Inflammatory macrophage treated with lipopolysaccharide for 4 hours (primary cell): ENCODE data around the gene NECTIN1.
A peak's percentile ranks its signal among the peaks of the same experiment; 100 is the strongest.

Source experiments
- DNase-seq: peaks from one replicate; pipeline ENCODE4 v3.0.0-alpha.2; 2020

The NECTIN1 gene

DNA sequence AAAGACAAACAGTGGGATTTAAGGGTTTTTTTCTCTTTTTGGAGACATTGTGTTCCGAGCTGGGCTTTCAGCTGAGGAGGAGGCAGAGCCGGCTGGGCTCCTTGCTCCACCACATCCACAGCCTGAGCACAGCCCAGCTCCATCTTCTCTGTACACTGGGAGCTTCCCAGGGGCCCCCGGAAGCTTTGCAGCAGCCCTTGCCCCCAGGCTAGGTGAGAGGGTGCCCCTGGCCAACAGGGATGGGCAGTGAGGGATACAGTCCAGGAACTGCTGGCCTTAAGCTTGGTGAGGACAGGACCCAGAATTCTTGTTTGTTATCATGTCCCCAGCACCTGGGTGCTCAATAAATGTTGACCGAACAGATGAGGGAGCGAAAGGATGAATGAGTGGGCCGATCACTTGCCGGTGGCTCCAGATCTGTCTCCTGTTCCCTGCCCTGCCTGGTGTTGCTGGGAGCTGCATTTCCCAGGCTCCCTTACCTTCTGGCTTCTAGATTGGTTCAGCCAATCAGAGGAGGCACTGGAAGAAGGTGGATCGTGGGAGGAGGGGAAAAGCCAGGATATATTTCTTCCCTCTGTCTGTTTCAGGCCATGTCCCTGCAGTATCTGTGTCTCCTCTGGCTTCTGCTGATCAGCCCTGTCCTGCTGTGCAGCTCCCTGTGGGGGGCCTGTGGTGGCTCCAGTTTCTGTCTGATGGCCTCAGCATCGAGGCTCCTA is 26.5 kb upstream of the NECTIN1 start:
- no peak for DNase-seq

GRCh38 chr11:119754656-119755355 is 25.8 kb upstream of the NECTIN1 start:
- DNase-seq, result no peak

DNA sequence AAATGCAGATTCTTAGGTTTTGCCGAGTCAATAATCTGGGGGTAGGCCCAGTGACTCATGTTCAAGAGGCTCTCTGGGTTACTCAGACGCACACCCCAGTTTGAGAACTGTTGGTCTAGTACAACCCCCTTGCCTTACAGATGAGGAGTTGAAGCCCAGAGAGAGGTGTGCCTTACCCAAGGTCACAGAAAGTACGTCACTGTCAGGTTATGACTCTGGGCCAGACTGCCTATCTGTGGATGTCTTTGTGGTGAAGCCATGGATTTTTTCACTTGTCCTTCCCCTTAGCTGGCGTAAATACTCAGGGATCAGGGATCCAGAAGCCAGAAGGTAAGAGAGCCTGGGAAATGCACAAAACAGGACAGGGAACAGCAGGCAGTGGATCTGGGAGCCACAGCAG is 25.2 kb upstream of the NECTIN1 start:
- no peak for DNase-seq

GRCh38 chr11:119752946-119753345 is 23.9 kb upstream of the NECTIN1 start:
- DNase-seq, result no peak

DNA sequence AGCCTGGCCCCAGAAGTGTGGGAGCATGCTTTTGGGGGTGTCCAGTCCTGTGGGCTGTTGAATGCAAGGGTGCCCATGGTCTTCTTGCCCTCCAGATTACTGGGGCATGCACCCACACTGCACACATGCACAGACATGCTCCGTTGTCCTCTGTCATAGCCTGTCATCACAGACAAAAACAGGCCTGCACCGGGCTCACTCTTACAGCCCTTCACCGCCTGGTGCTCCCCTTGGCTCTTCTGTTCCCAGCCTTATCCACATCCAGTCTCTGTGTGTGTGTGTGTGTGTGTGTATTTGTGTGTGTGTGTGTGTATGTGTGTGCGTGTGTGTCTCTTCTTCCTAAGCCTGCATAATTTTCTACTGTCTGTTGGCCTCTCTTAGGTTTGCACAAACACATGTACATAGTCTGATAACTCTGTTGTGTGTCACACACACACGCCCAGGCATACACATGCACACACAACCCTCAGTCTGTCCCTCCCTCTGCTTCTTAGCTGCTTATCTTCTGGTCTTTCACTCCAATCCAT is 23.4 kb upstream of the NECTIN1 start:
- no peak for DNase-seq

DNA sequence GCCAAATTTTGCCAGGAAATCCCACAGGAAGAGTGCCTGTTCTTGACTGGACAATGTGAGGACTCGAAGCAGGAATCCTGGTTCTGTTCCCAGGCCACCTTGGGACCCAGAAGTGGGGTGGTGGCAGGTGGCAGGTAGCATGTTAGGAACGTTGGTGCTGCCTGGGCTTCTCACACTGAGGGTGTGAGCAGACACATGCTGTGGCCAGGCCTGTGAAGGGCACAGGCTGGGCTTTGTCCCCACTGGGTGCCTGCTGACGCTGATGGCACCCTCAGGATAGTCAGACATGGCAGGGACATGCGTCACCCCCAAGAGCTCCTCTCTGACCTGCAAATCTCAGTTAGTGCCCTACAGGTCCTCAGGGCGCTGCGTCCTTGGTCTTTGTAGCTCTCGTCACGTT is 21.1 kb upstream of the NECTIN1 start:
- no peak for DNase-seq

GRCh38 chr11:119749006-119749565 is 20.1 kb upstream of the NECTIN1 start:
- no peak for DNase-seq

- no peak for DNase-seq
These were observed 19.1 kb upstream of the NECTIN1 start for GRCh38 chr11:119747868-119748660.

- no peak for DNase-seq
These were observed 17.0 kb upstream of the NECTIN1 start for GRCh38 chr11:119745776-119746535.

DNA sequence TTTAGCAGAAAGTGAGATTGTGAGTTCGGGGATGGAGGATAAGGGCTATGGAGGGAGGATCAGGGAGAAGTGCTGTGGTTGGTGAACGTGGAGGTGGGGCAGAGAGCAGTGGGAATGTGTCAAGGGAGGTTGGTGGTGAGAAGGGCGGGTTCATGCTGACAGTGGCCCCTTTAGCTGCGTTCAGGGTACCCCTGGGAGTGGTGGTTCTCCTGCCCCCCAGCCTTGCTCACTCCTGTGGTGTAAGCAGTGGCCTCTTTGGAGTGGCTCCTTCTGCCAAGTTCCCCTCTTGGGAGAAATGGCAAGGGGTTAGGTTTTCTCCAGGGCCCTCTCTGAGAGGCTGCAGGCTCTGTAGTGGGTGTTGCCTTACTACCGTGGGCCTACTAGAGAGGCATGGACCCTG is 16.1 kb upstream of the NECTIN1 start:
- DNase-seq, result no peak

GRCh38 chr11:119744577-119744976 is 15.6 kb upstream of the NECTIN1 start:
- no peak for DNase-seq

GRCh38 chr11:119743006-119743405 is 14.0 kb upstream of the NECTIN1 start:
- no peak for DNase-seq

- DNase-seq, result no peak
These were observed 13.4 kb upstream of the NECTIN1 start for GRCh38 chr11:119742263-119742861.

DNA sequence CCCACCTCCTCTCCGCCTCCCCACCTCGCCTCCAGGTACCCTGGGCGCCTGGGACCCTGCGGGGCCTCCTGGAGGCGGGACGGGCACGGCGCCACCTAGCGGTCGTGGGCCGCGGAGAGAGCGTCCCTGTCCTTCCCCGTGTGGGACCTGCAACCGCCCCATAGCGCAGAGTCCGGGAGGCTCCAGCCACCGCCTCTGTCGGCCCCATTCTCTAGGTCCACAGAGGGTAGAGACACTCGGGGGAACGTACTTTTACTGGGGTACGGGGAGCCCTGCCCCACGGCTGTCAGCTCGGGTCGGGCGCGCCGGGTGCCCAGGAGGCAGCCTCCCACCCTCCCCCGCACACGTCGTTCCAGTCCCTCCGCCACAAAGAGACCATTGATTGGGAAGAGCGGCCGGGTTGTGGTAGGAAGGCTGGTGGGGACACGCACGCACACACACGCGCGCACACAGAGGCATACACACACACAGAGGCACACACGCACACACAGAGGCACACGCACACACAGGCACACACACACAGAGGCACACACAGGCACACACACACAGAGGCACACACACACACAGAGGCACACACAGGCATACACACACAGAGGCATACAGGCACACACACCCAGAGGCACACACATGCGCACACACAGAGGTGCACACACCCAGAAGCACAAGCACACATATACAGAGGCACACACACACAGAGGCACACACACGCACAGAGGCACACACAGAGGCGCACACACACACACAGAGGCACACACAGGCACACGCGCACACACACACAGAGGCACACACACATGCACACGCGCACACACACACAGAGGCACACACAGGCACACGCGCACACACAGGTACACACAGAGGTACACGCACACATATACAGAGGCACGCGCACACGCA is 12.6 kb upstream of the NECTIN1 start:
- peak; percentile 44 for DNase-seq

- DNase-seq, result no peak
These were observed 11.0 kb upstream of the NECTIN1 start for GRCh38 chr11:119739975-119740374.

DNA sequence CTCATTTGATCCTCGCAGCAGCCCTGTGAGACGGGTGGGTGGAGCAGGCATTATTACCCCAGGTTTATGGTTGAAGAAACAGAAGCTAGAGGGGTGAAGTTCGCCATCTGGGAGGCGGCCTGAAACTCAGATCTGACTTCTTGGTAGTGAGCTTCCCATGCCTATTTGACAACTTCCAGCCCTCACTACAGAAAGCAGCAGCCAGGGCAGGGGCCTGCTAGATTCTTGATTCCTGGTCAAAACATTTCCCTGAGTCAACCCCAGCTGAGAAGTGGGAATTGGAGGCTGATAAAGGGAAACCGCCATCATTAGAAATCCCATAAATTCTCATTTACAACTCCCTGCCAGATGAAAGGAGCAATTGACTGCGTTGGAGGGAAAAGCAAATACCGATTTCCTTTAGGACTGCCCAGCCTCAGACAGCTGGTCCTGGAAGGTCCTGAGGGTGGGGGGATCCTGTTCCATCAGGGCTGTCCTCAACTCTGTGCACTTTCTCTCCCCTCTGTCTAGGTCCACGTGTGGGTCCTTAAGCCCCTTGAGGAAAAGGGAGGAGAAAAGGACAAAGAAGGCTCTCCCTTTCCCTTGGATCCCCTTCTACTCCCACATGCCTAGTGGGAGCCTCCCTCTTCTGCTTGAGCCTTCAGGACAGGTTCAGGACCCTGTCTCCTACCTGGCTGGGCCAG is 10.2 kb upstream of the NECTIN1 start:
- no peak for DNase-seq

GRCh38 chr11:119738059-119738439 is 9.0 kb upstream of the NECTIN1 start:
- no peak for DNase-seq

- no peak for DNase-seq
These were observed 8.5 kb upstream of the NECTIN1 start for GRCh38 chr11:119737366-119738058.

DNA sequence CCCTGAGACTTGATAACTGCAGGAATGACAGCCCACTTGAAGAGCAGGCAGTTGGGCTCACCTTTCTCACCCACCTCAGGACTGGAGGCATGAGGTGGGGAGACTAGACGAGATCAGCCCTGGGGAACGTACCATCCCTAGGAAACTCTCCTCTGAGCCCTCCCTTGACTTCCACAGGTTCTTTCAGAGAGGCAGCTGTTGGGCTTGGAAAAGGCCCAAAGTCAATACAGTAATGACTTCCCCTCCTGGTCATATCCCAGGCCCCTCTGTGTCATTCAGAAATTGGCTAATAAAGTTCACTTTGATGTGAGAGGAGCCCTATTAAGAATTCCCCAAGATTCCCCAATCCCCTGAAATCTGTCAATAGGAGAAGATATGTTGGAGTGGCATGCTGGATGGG is 5.8 kb upstream of the NECTIN1 start:
- DNase-seq, result no peak
